ENCODE results near the gene SIDT1. TPM values are rescaled to one million over a fixed set of nuclear protein-coding genes. Genes with fewer than 3 reads are reported as not detected.

The SIDT1 gene
- polyA plus RNA-seq, 3 donors from 2014 or later, result 9.5 to 33.2 (median 11.8) TPM

- no peak for DNase-seq
- H3K36me3 Mint-ChIP-seq, result no peaks in the 10 kb centered on the region
- H3K4me1 Mint-ChIP-seq, result peaks cover 48 to 84% of the 10 kb centered on the region in 2 donors
- peak overlapping the region in 3 of 6 donors; percentile 3 to 84 (median 26) for H3K27ac Mint-ChIP-seq
- H3K4me3 Mint-ChIP-seq, result no peak overlapping the region
- peaks cover 0 to 2% (median 0%) of the 10 kb centered on the region in 3 donors for H3K27me3 Mint-ChIP-seq (ENCODE audit: low read depth in 3 of 3)
- H3K9me3 Mint-ChIP-seq, result no peaks in the 10 kb centered on the region
Observed at GRCh38 chr3:113555138-113555537, 22.8 kb downstream of the SIDT1 start.

- H3K9me3 Mint-ChIP-seq, result no peaks in the 10 kb centered on the region
- peaks cover 53 to 84% of the 10 kb centered on the region in 2 donors for H3K4me1 Mint-ChIP-seq
- DNase-seq, result no peak
- no peaks in the 10 kb centered on the region for H3K36me3 Mint-ChIP-seq
- H3K4me3 Mint-ChIP-seq, result no peak overlapping the region
- peak overlapping the region in 2 of 6 donors; percentile 13 to 52 for H3K27ac Mint-ChIP-seq
- peaks cover 0 to 2% (median 0%) of the 10 kb centered on the region in 3 donors for H3K27me3 Mint-ChIP-seq (ENCODE audit: low read depth in 3 of 3)
Observed at GRCh38 chr3:113556316-113556945, 24.1 kb downstream of the SIDT1 start.

GRCh38 chr3:113556946-113557335 is 24.6 kb downstream of the SIDT1 start:
- Mint-ChIP-seq H3K4me1 (peaks cover 55 to 84% of the 10 kb centered on the region in 2 donors), H3K36me3 (no peaks in the 10 kb centered on the region), H3K27me3 (ENCODE audit: low read depth in 3 of 3) (peaks cover 0 to 2% (median 0%) of the 10 kb centered on the region in 3 donors), H3K4me3 (no peak overlapping the region), H3K27ac (peak overlapping the region in 1 of 6 donors; percentile 52), H3K9me3 (no peaks in the 10 kb centered on the region)
- no peak for DNase-seq

GRCh38 chr3:113557374-113557773 is 25.0 kb downstream of the SIDT1 start:
- H3K9me3 Mint-ChIP-seq, result no peaks in the 10 kb centered on the region
- H3K4me1 Mint-ChIP-seq, result peaks cover 56 to 84% of the 10 kb centered on the region in 2 donors
- no peak overlapping the region for H3K4me3 Mint-ChIP-seq
- no peak for DNase-seq
- peak overlapping the region in 1 of 6 donors; percentile 52 for H3K27ac Mint-ChIP-seq
- H3K27me3 Mint-ChIP-seq (ENCODE audit: low read depth in 3 of 3), result peaks cover 0 to 2% (median 0%) of the 10 kb centered on the region in 3 donors
- H3K36me3 Mint-ChIP-seq, result peaks cover 0 to under 1% (median 0%) of the 10 kb centered on the region in 3 donors

GRCh38 chr3:113559009-113559408 is 26.7 kb downstream of the SIDT1 start:
- H3K27ac Mint-ChIP-seq, result peak overlapping the region in 1 of 6 donors; percentile 43
- peaks cover 0 to 8% (median 5%) of the 10 kb centered on the region in 3 donors for H3K36me3 Mint-ChIP-seq
- peaks cover 59 to 87% of the 10 kb centered on the region in 2 donors for H3K4me1 Mint-ChIP-seq
- no peak overlapping the region for H3K4me3 Mint-ChIP-seq
- no peak for DNase-seq
- no peaks in the 10 kb centered on the region for H3K9me3 Mint-ChIP-seq
- H3K27me3 Mint-ChIP-seq (ENCODE audit: low read depth in 3 of 3), result no peaks in the 10 kb centered on the region

- Mint-ChIP-seq H3K27ac (peak overlapping the region; percentile 44 to 77 (median 64)), H3K4me1 (peaks cover 64 to 86% of the 10 kb centered on the region in 2 donors), H3K36me3 (peaks cover 0 to 11% (median 7%) of the 10 kb centered on the region in 3 donors), H3K27me3 (ENCODE audit: low read depth in 3 of 3) (no peaks in the 10 kb centered on the region), H3K4me3 (peak overlapping the region in 2 of 5 donors; percentile 9 to 30), H3K9me3 (no peaks in the 10 kb centered on the region)
- no peak for DNase-seq
Observed at GRCh38 chr3:113560271-113560670, 27.9 kb downstream of the SIDT1 start.

- H3K36me3 Mint-ChIP-seq, result peaks cover 0 to 11% (median 7%) of the 10 kb centered on the region in 3 donors
- H3K4me3 Mint-ChIP-seq, result peak overlapping the region in 4 of 5 donors; percentile 8 to 26 (median 18)
- peak; percentile 23 to 36 (median 30) for DNase-seq
- H3K9me3 Mint-ChIP-seq, result no peaks in the 10 kb centered on the region
- peaks cover 67 to 81% of the 10 kb centered on the region in 2 donors for H3K4me1 Mint-ChIP-seq
- peak overlapping the region; percentile 61 to 85 (median 75) for H3K27ac Mint-ChIP-seq
- H3K27me3 Mint-ChIP-seq (ENCODE audit: low read depth in 3 of 3), result no peaks in the 10 kb centered on the region
Observed at GRCh38 chr3:113560831-113561623, 28.7 kb downstream of the SIDT1 start.

GRCh38 chr3:113565555-113565954 is 33.2 kb downstream of the SIDT1 start:
- peaks cover 0 to 18% (median 16%) of the 10 kb centered on the region in 3 donors for H3K36me3 Mint-ChIP-seq
- H3K9me3 Mint-ChIP-seq, result no peaks in the 10 kb centered on the region
- no peak for DNase-seq
- H3K4me1 Mint-ChIP-seq, result peaks cover 48 to 49% of the 10 kb centered on the region in 2 donors
- peak overlapping the region in 1 of 6 donors; percentile 50 for H3K27ac Mint-ChIP-seq
- H3K27me3 Mint-ChIP-seq (ENCODE audit: low read depth in 3 of 3), result peaks cover 0 to 2% (median 0%) of the 10 kb centered on the region in 3 donors
- H3K4me3 Mint-ChIP-seq, result no peak overlapping the region

GRCh38 chr3:113570158-113570557 is 37.8 kb downstream of the SIDT1 start:
- Mint-ChIP-seq H3K4me3 (no peak overlapping the region), H3K27me3 (ENCODE audit: low read depth in 3 of 3) (peaks cover 0 to 3% (median 0%) of the 10 kb centered on the region in 3 donors), H3K4me1 (peaks cover 16 to 19% of the 10 kb centered on the region in 2 donors), H3K36me3 (peaks cover 0 to 16% (median 7%) of the 10 kb centered on the region in 3 donors), H3K9me3 (no peaks in the 10 kb centered on the region), H3K27ac (peak overlapping the region in 1 of 6 donors; percentile 9)
- no peak for DNase-seq

- Mint-ChIP-seq H3K27me3 (ENCODE audit: low read depth in 3 of 3) (peaks cover 0 to 3% (median 0%) of the 10 kb centered on the region in 3 donors), H3K27ac (peak overlapping the region in 3 of 6 donors; percentile 9 to 58 (median 48)), H3K9me3 (no peaks in the 10 kb centered on the region), H3K4me3 (no peak overlapping the region), H3K36me3 (peaks cover 0 to 16% (median 7%) of the 10 kb centered on the region in 3 donors), H3K4me1 (peaks cover 7 to 19% of the 10 kb centered on the region in 2 donors)
- DNase-seq, result no peak
Observed at GRCh38 chr3:113571360-113571759, 39.0 kb downstream of the SIDT1 start.

GRCh38 chr3:113573728-113574127 is 41.4 kb downstream of the SIDT1 start:
- H3K27ac Mint-ChIP-seq, result peak overlapping the region in 5 of 6 donors; percentile 10 to 73 (median 46)
- H3K27me3 Mint-ChIP-seq (ENCODE audit: low read depth in 3 of 3), result peaks cover 0 to 3% (median 0%) of the 10 kb centered on the region in 3 donors

GRCh38 chr3:113574213-113574612 is 41.9 kb downstream of the SIDT1 start:
- Mint-ChIP-seq H3K4me1 (peaks cover 8 to 19% of the 10 kb centered on the region in 2 donors), H3K27me3 (ENCODE audit: low read depth in 3 of 3) (peaks cover 0 to 3% (median 0%) of the 10 kb centered on the region in 3 donors), H3K4me3 (no peak overlapping the region), H3K36me3 (peaks cover 0 to 15% (median 0%) of the 10 kb centered on the region in 3 donors), H3K27ac (peak overlapping the region; percentile 10 to 79 (median 54)), H3K9me3 (no peaks in the 10 kb centered on the region)
- no peak for DNase-seq

More at GRCh38 chr3:113573728-113574127, 41.4 kb downstream of the SIDT1 start:
- peaks cover 8 to 19% of the 10 kb centered on the region in 2 donors for H3K4me1 Mint-ChIP-seq
- no peak for DNase-seq
- no peak overlapping the region for H3K4me3 Mint-ChIP-seq
- peaks cover 0 to 15% (median 0%) of the 10 kb centered on the region in 3 donors for H3K36me3 Mint-ChIP-seq
- no peaks in the 10 kb centered on the region for H3K9me3 Mint-ChIP-seq

GRCh38 chr3:113575206-113575605 is 42.9 kb downstream of the SIDT1 start:
- Mint-ChIP-seq H3K9me3 (no peaks in the 10 kb centered on the region), H3K4me1 (peaks cover 8 to 24% of the 10 kb centered on the region in 2 donors), H3K4me3 (no peak overlapping the region), H3K27me3 (ENCODE audit: low read depth in 3 of 3) (peaks cover 0 to 3% (median 0%) of the 10 kb centered on the region in 3 donors), H3K27ac (peak overlapping the region; percentile 10 to 79 (median 57)), H3K36me3 (peaks cover 0 to 18% (median 0%) of the 10 kb centered on the region in 3 donors)
- DNase-seq, result no peak

All from immature natural killer cell (primary cell).